Mucosa of stomach (tissue), 1 donor: ENCODE results near the gene RHOB.
A peak's percentile ranks its signal among the peaks of the same experiment; 100 is the strongest.

Experiments used
- H3K27me3 ChIP-seq: one replicate; pipeline ENCODE4 v1.7.0; 2013; ENCODE audit warnings: mild to moderate bottlenecking, low read length; ENCODE audit not compliant: control insufficient read depth, insufficient read depth
- H3K36me3 ChIP-seq: one replicate; pipeline ENCODE4 v1.7.0; 2013; ENCODE audit warnings: low read length; ENCODE audit not compliant: control insufficient read depth, insufficient read depth
- H3K4me1 ChIP-seq: one replicate; pipeline ENCODE4 v1.7.0; 2013; ENCODE audit warnings: mild to moderate bottlenecking, low read length; ENCODE audit not compliant: control insufficient read depth, insufficient read depth
- H3K4me3 ChIP-seq: one replicate; pipeline ENCODE4 v1.7.0; 2013; ENCODE audit warnings: low read length
- H3K9ac ChIP-seq: one replicate; pipeline ENCODE4 v1.7.0; 2013; ENCODE audit warnings: mild to moderate bottlenecking, low read length, moderate library complexity
- H3K9me3 ChIP-seq: one replicate; pipeline ENCODE4 v1.7.0; 2013; ENCODE audit warnings: mild to moderate bottlenecking, low read length, moderate library complexity; ENCODE audit not compliant: control insufficient read depth
- donor health status: Pancreatic carcinoma.

Gene RHOB

GRCh38 chr2:20424300-20425290, 22.3 kb upstream of the RHOB start:
- Histone ChIP-seq H3K4me1 (peaks cover 38% of the 10 kb centered on the region), H3K36me3 (no peaks in the 10 kb centered on the region), H3K27me3 (no peaks in the 10 kb centered on the region), H3K9ac (peak overlapping the region; percentile 25), H3K4me3 (no peak overlapping the region), H3K9me3 (no peaks in the 10 kb centered on the region)

GRCh38 chr2:20425371-20425881, 21.4 kb upstream of the RHOB start:
- H3K9ac ChIP-seq, result no peak overlapping the region
- no peaks in the 10 kb centered on the region for H3K9me3 ChIP-seq
- no peaks in the 10 kb centered on the region for H3K36me3 ChIP-seq
- H3K4me1 ChIP-seq, result peaks cover 43% of the 10 kb centered on the region
- H3K27me3 ChIP-seq, result no peaks in the 10 kb centered on the region
- H3K4me3 ChIP-seq, result no peak overlapping the region

GRCh38 chr2:20425884-20426283, 21.0 kb upstream of the RHOB start:
- no peak overlapping the region for H3K9ac ChIP-seq
- no peaks in the 10 kb centered on the region for H3K9me3 ChIP-seq
- H3K4me3 ChIP-seq, result no peak overlapping the region
- no peaks in the 10 kb centered on the region for H3K36me3 ChIP-seq
- H3K27me3 ChIP-seq, result no peaks in the 10 kb centered on the region
- peaks cover 43% of the 10 kb centered on the region for H3K4me1 ChIP-seq

GRCh38 chr2:20427931-20428526, 18.8 kb upstream of the RHOB start:
- no peaks in the 10 kb centered on the region for H3K36me3 ChIP-seq
- H3K9ac ChIP-seq, result no peak overlapping the region
- no peaks in the 10 kb centered on the region for H3K27me3 ChIP-seq
- no peaks in the 10 kb centered on the region for H3K9me3 ChIP-seq
- H3K4me1 ChIP-seq, result peaks cover 25% of the 10 kb centered on the region
- no peak overlapping the region for H3K4me3 ChIP-seq

DNA sequence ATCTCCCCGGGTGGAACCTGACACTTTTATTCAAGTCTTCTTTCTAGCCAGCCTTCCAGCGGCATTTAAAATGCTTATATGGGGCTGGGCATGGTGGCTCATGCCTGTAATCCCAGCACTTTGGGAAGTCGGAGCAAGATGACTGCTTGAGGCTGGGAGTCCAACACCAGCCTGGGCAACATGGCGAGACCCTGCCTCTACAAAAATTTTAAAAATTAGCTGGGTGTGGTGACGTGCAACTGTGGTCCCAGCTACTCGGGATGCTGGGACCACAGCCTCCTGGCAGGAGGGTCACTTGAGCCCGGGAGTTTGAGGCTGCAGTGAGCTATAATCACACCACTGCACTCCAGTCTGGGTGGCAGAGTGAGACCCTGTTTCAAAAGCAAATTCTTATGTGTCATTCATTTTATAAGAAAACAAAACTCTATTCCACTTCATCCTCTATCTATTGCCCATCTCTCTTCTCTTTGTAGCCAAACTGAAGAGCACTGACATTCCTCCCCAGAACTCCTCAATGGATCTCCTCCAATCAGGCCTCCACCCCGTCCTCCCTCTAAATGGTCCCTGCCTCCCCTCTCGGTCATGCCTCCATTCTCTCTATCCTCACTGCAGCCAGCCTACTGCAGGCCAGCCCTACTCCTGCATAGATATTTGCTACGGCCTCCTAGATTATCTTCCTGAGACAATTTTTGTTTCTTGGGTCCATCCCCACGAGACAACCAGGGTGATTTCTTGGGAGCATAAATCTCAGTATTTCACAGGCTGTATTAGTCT, 18.0 kb upstream of the RHOB start:
- Histone ChIP-seq H3K4me1 (peaks cover 24% of the 10 kb centered on the region), H3K9me3 (no peaks in the 10 kb centered on the region), H3K36me3 (no peaks in the 10 kb centered on the region)

DNA sequence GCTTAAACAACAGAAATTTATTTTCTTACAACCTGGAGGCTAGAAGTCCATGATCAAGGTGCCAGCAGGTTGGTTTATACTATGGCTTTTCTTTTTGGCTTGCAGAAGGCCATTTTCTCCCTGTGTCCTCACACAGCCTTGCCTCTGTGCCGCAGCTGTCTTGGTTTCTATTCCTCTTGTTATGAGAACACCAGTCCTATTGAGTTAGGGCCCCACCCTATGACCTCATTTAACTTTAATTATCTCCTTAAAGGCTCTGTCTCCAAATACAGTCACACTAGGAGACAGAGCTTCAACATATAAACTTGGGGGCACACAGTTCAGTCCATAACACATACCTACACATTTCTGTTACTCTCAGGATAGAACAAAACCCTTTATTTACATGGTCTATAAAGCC, 17.3 kb upstream of the RHOB start:
- peaks cover 20% of the 10 kb centered on the region for H3K4me1 ChIP-seq
- no peak overlapping the region for H3K9ac ChIP-seq
- H3K27me3 ChIP-seq, result no peaks in the 10 kb centered on the region
- H3K4me3 ChIP-seq, result no peak overlapping the region
- no peaks in the 10 kb centered on the region for H3K36me3 ChIP-seq
- H3K9me3 ChIP-seq, result no peaks in the 10 kb centered on the region

More for the DNA sequence above, 18.0 kb upstream of the RHOB start:
- H3K27me3 ChIP-seq, result no peaks in the 10 kb centered on the region
- H3K9ac ChIP-seq, result no peak overlapping the region
- H3K4me3 ChIP-seq, result no peak overlapping the region

GRCh38 chr2:20430035-20430434, 16.8 kb upstream of the RHOB start:
- Histone ChIP-seq H3K4me3 (no peak overlapping the region), H3K27me3 (no peaks in the 10 kb centered on the region), H3K9ac (no peak overlapping the region)

DNA sequence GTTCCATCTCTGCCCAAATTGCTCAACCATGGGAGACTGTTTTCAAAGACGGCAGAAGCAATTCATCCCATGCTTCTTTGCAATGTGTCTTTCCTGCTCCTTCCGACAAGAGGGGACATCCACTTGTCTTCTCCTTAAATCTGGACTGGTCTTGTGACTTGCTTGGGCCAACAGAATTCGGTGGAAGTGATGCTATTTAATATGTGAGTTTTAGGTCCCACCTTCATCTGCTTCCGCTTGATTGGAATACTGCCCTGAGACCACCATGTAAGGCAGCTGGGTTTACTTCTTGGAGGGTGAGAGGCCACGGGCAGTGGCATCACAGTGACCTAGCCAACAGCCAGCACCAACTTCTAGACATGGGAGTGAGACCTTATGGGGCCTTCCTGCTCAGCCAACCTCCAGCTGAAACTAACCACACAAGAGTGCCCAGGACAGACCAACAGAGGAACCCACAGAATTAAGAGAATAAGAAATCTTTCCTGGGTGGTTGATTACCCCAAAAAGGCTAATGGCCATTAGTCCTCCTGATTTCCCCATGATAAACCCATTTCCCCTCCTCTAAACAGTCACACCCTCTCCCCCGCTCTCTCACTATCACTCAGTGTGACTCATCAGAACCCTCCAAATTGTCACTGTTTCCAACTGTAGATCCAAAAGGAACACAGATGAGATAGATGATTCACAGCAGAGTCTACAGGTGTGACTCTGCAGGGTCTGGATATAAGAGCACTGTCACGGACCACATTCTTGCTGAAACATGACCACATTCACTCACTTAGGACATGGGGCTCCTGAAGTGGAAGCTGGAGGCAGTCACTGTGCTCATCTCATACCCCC, 16.2 kb upstream of the RHOB start:
- no peaks in the 10 kb centered on the region for H3K9me3 ChIP-seq
- peaks cover 15% of the 10 kb centered on the region for H3K4me1 ChIP-seq
- H3K4me3 ChIP-seq, result no peak overlapping the region
- H3K27me3 ChIP-seq, result no peaks in the 10 kb centered on the region
- H3K9ac ChIP-seq, result no peak overlapping the region
- H3K36me3 ChIP-seq, result no peaks in the 10 kb centered on the region

More at GRCh38 chr2:20430035-20430434, 16.8 kb upstream of the RHOB start:
- Histone ChIP-seq H3K36me3 (no peaks in the 10 kb centered on the region), H3K4me1 (peaks cover 18% of the 10 kb centered on the region), H3K9me3 (no peaks in the 10 kb centered on the region)

DNA sequence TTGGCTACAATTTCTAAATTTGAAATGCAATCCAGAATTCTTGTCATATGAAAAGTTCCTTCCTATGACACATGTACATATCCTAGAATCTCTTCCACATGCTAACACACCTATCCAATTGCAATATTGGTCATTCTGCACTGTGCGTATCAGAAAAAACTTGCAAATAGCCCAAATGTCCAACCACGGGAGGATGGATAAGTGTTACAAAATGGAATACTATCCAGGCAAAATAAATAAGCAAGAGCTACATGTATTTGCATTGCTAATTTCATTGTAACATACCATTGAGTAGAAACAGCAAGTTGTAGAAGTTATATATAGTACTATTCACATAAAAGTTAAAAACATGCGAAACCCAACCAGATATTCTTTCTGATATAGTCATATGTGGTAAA, 15.6 kb upstream of the RHOB start:
- no peaks in the 10 kb centered on the region for H3K36me3 ChIP-seq
- H3K27me3 ChIP-seq, result no peaks in the 10 kb centered on the region
- no peak overlapping the region for H3K9ac ChIP-seq
- H3K4me3 ChIP-seq, result no peak overlapping the region
- peaks cover 15% of the 10 kb centered on the region for H3K4me1 ChIP-seq
- no peaks in the 10 kb centered on the region for H3K9me3 ChIP-seq

DNA sequence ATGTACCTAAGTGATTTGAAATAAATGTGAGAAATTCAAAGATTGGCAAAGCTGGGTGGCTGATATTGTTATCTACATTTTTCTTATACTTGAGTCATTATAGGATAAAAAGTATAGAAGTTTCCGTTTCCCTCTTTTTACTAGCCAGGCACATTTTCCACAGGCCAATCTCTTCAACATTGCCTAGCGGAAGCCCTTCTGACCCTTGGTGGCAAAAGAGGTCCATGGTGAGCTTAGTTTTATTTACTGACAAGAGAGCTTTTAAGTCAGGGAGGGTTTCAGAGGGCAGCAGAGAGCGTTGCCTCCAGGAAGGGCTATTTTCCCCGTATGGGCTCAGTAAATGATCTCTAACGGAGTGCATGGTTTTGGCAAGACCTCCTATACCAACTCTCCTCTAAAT, 15.1 kb upstream of the RHOB start:
- Histone ChIP-seq H3K9ac (no peak overlapping the region), H3K36me3 (no peaks in the 10 kb centered on the region), H3K4me1 (peaks cover 15% of the 10 kb centered on the region), H3K4me3 (no peak overlapping the region), H3K27me3 (no peaks in the 10 kb centered on the region), H3K9me3 (no peaks in the 10 kb centered on the region)

DNA sequence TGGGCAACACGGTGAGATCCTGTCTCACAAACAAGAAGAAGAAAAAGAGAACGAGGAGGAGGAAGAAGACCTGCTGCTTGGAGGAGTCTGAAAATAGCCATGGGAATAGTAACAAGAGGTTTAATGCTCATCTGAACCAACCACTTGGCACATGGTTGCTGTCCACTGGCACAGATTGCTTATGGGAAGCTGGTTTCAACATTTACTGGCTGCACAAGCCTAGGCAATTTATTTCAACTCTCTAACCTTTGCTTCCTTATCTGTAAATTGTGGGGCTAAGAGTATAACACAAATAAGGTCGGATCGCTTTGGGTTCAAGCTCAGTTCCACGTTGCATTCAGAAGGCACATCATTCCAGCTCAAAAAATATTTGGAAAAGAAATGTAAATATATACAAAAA, 14.2 kb upstream of the RHOB start:
- H3K4me3 ChIP-seq, result no peak overlapping the region
- H3K4me1 ChIP-seq, result peaks cover 18% of the 10 kb centered on the region
- H3K27me3 ChIP-seq, result no peaks in the 10 kb centered on the region
- no peak overlapping the region for H3K9ac ChIP-seq
- no peaks in the 10 kb centered on the region for H3K9me3 ChIP-seq
- no peaks in the 10 kb centered on the region for H3K36me3 ChIP-seq
